GM23338 (cell line): Measurements from ENCODE around the gene TMEM107. TPM values are rescaled to one million over a fixed set of nuclear protein-coding genes. Genes with fewer than 3 reads are reported as not detected.

Experiments
- ATAC-seq: fragments of 200-7000 bp; cut with Tn5 transposase; 3 replicates; pipeline ENCODE4 v1.9.1; 2020
- DNase-seq: peaks from one replicate; pipeline ENCODE4 v3.0.0-alpha.2; 2015; ENCODE audit warnings: low spot score
- H2AFZ ChIP-seq: fragments of 200-600 bp; sonication (generic); 2 replicates; pipeline ENCODE4 v1.8.0; 2016; ENCODE audit warnings: antibody characterized with exemption, mild to moderate bottlenecking, moderate library complexity
- H3F3A ChIP-seq: fragments of 200-600 bp; sonication (generic); replicated peaks from 2 replicates; pipeline ENCODE4 v1.8.0; 2017; ENCODE audit warnings: antibody characterized with exemption, mixed run types, low read depth
- H3K27ac ChIP-seq: fragments of 200-600 bp; sonication (generic); 2 replicates; pipeline ENCODE4 v1.6.1; 2016; ENCODE audit warnings: low read depth
- H3K27me3 ChIP-seq: fragments of 200-600 bp; sonication (generic); 2 replicates; pipeline ENCODE4 v1.8.0; 2016; ENCODE audit warnings: mild to moderate bottlenecking, mixed run types, moderate library complexity; ENCODE audit not compliant: insufficient read depth
- H3K36me3 ChIP-seq: fragments of 200-600 bp; sonication (generic); 2 replicates; pipeline ENCODE4 v1.8.0; 2016; ENCODE audit warnings: mild to moderate bottlenecking; ENCODE audit not compliant: insufficient read depth
- H3K4me1 ChIP-seq: fragments of 200-600 bp; sonication (generic); 2 replicates; pipeline ENCODE4 v1.8.0; 2016; ENCODE audit warnings: mild to moderate bottlenecking, moderate library complexity; ENCODE audit not compliant: insufficient read depth
- H3K4me2 ChIP-seq: fragments of 200-600 bp; sonication (generic); 2 replicates; pipeline ENCODE4 v1.7.1; 2017; ENCODE audit warnings: mixed run types
- H3K4me3 ChIP-seq: fragments of 200-600 bp; sonication (generic); 2 replicates; pipeline ENCODE4 v1.6.1; 2016; ENCODE audit warnings: mixed run types
- H3K79me2 ChIP-seq: fragments of 200-600 bp; sonication (generic); replicated peaks from 2 replicates; pipeline ENCODE4 v1.8.0; 2017; ENCODE audit warnings: mild to moderate bottlenecking; ENCODE audit not compliant: insufficient read depth
- H3K9me2 ChIP-seq: fragments of 200-600 bp; sonication (generic); 2 replicates; pipeline ENCODE4 v1.8.0; 2017; ENCODE audit not compliant: insufficient read depth
- H4K20me1 ChIP-seq: fragments of 200-600 bp; sonication (generic); replicated peaks from 2 replicates; pipeline ENCODE4 v1.8.0; 2017; ENCODE audit warnings: mild to moderate bottlenecking; ENCODE audit not compliant: insufficient read depth
- H3K27ac Mint-ChIP-seq: 2 replicates; pipeline ENCODE4 v1.8.0; 2020; ENCODE audit warnings: inconsistent platforms, mild to moderate bottlenecking, moderate library complexity, mixed read lengths
- H3K27me3 Mint-ChIP-seq: 3 replicates; pipeline ENCODE4 v1.8.0; 2022; ENCODE audit warnings: low read depth, mild to moderate bottlenecking, moderate library complexity, mixed read lengths, inconsistent platforms; ENCODE audit not compliant: insufficient read depth, poor library complexity
- H3K36me3 Mint-ChIP-seq: 3 replicates; pipeline ENCODE4 v1.8.0; 2021; ENCODE audit warnings: low read depth, mild to moderate bottlenecking, inconsistent platforms, moderate library complexity, mixed read lengths
- H3K4me1 Mint-ChIP-seq: 3 replicates; pipeline ENCODE4 v1.8.0; 2020; ENCODE audit warnings: mild to moderate bottlenecking, inconsistent platforms, mixed read lengths
- H3K4me3 Mint-ChIP-seq: 3 replicates; pipeline ENCODE4 v1.8.0; 2021; ENCODE audit warnings: moderate library complexity, mild to moderate bottlenecking, inconsistent platforms, mixed read lengths
- H3K9me3 Mint-ChIP-seq: 3 replicates; pipeline ENCODE4 v1.8.0; 2020; ENCODE audit warnings: moderate library complexity, mild to moderate bottlenecking, inconsistent platforms, mixed read lengths
- CREB1 ChIP-seq: fragments of 250-450 bp; sonication (Bioruptor Pico); IDR thresholded peaks from 2 replicates; pipeline ENCODE4 v1.5.0; 2020; ENCODE audit warnings: low read depth, mild to moderate bottlenecking, moderate library complexity
- EZH2 ChIP-seq: fragments of 200-600 bp; sonication (generic); IDR thresholded peaks from one replicate; pipeline ENCODE4 v1.8.0; 2017; ENCODE audit warnings: antibody characterized with exemption, mild to moderate bottlenecking, low read depth; ENCODE audit not compliant: unreplicated experiment
- EZH2phosphoT487 ChIP-seq: fragments of 200-600 bp; sonication (generic); IDR thresholded peaks from one replicate; pipeline ENCODE4 v1.8.1; 2018; ENCODE audit warnings: antibody characterized with exemption; ENCODE audit not compliant: unreplicated experiment
- JUNB ChIP-seq: IDR thresholded peaks from one replicate; pipeline ENCODE4 v1.6.1; 2016; ENCODE audit warnings: antibody characterized with exemption; ENCODE audit not compliant: unreplicated experiment
- NANOG ChIP-seq: IDR thresholded peaks from 2 replicates; pipeline ENCODE4 v1.6.1; 2016; ENCODE audit warnings: antibody characterized with exemption, borderline replicate concordance
- POLR2AphosphoS5 ChIP-seq: IDR thresholded peaks from 2 replicates; pipeline ENCODE4 v1.6.1; 2016; ENCODE audit warnings: antibody characterized with exemption, low read depth
- STAT1 ChIP-seq: IDR thresholded peaks from one replicate; pipeline ENCODE4 v1.6.1; 2016; ENCODE audit warnings: antibody characterized with exemption; ENCODE audit not compliant: unreplicated experiment
- ZNF114 ChIP-seq: fragments of 250-450 bp; sonication (Bioruptor Pico); IDR thresholded peaks from 2 replicates; pipeline ENCODE4 v1.5.0; 2020; ENCODE audit warnings: mild to moderate bottlenecking, moderate library complexity
- ZNF331 ChIP-seq: fragments of 250-450 bp; sonication (Bioruptor Pico); IDR thresholded peaks from 2 replicates; pipeline ENCODE4 v1.5.0; 2020; ENCODE audit warnings: low read depth, mild to moderate bottlenecking, moderate library complexity
- polyA plus RNA-seq: library from polyadenylated mRNA; unstranded; fragments of >200 nt; fragmentation: Nextera tagmentation; extraction: Ambion mirVana; gene quantifications from 2 replicates; pipeline ENCODE4 v1.2.1, GENCODE V29; 2016
- total RNA-seq: library from RNA; depleted of rRNA; stranded (reverse); fragments of >200 nt; shearing (Covaris generic); gene quantifications from 2 replicates; pipeline ENCODE4 v1.2.3, GENCODE V29; 2014
- TF ChIP-seq, protein P1 (sequence below): IDR thresholded peaks from one replicate; pipeline ENCODE4 v1.6.1; 2018; ENCODE audit warnings: antibody characterized with exemption; ENCODE audit not compliant: unreplicated experiment
- TF ChIP-seq, protein P2 (sequence below): fragments of 250-450 bp; sonication (Bioruptor Pico); IDR thresholded peaks from 2 replicates; pipeline ENCODE4 v1.5.0; 2020; ENCODE audit warnings: mild to moderate bottlenecking, moderate library complexity
- TF ChIP-seq, protein P3 (sequence below), 2 experiments: fragments of 200-600 bp in 1 of 2; sonication (generic) in 1 of 2; conservative IDR thresholded peaks; 2 replicates each; pipeline versions ENCODE4 v1.5.1 to v1.6.1; 2016 to 2017; ENCODE audit warnings: antibody characterized with exemption in 2 of 2, low read depth in 2 of 2, mild to moderate bottlenecking in 2 of 2, moderate library complexity in 1 of 2
- TF ChIP-seq, protein P4 (sequence below): IDR thresholded peaks from 2 replicates; pipeline ENCODE4 v1.6.1; 2016; ENCODE audit warnings: antibody characterized with exemption

The TMEM107 gene
- total and polyA plus RNA-seq, 2 experiments from 2014 or later: 10.8 to 20.4 TPM

DNA sequence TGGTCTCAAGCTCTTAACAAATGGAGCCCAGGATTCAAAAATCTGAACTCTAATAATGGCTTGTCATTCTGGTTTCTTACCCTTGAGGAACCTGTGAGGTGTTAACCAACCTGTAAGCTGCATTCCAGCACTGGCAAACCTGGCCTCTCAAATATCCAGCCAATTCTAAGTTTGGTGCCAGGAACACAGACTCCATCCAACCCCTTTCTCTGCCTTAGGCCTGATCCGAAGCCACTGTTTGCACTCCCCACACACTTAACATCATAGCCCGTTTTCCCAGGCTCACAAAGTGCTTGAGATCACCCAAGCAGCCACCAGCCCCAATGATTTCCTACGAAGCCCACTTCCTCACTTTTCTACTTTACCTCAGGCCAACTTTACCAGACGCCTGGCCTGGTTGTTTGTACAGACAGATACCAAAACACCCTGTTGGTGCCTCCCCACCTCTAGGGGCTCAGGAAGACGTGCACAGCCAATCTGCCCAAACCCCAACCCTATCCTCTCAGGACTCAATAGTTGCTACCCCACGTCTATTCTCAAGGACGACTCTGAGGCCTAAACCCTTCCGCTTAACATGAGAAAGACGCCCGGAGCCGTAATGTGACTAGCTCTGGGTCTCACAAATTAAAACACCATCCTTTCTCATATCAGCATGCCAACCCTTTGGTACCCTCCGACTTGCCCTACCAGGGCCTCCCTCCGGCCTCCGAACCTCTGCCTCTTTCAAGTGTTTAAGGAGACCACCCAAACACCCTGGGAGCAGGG, 20.8 kb downstream of the TMEM107 start:
- Histone ChIP-seq H3F3A (peaks cover 39% of the 10 kb centered on the region; the same call in 1 of the 2 replicates), H2AFZ (no peak overlapping the region), H3K36me3 (no peaks in the 10 kb centered on the region), H3K79me2 (peaks cover 6% of the 10 kb centered on the region; the same call in 1 of the 2 replicates), H3K9me2 (no peaks in the 10 kb centered on the region), H3K27me3 (no peaks in the 10 kb centered on the region), H3K4me3 (peak overlapping the region; percentile 67), H3K4me1 (peaks cover 30% of the 10 kb centered on the region), H4K20me1 (no peaks in the 10 kb centered on the region; the same call in 1 of the 2 replicates), H3K4me2 (peak overlapping the region; percentile 100), H3K27ac (peak overlapping the region; percentile 83)
- H3K27ac Mint-ChIP-seq: no peak overlapping the region; the same call in 1 of the 2 replicates
- H3K27me3 Mint-ChIP-seq: peaks cover 34% of the 10 kb centered on the region
- TF ChIP-seq, protein P1, sequence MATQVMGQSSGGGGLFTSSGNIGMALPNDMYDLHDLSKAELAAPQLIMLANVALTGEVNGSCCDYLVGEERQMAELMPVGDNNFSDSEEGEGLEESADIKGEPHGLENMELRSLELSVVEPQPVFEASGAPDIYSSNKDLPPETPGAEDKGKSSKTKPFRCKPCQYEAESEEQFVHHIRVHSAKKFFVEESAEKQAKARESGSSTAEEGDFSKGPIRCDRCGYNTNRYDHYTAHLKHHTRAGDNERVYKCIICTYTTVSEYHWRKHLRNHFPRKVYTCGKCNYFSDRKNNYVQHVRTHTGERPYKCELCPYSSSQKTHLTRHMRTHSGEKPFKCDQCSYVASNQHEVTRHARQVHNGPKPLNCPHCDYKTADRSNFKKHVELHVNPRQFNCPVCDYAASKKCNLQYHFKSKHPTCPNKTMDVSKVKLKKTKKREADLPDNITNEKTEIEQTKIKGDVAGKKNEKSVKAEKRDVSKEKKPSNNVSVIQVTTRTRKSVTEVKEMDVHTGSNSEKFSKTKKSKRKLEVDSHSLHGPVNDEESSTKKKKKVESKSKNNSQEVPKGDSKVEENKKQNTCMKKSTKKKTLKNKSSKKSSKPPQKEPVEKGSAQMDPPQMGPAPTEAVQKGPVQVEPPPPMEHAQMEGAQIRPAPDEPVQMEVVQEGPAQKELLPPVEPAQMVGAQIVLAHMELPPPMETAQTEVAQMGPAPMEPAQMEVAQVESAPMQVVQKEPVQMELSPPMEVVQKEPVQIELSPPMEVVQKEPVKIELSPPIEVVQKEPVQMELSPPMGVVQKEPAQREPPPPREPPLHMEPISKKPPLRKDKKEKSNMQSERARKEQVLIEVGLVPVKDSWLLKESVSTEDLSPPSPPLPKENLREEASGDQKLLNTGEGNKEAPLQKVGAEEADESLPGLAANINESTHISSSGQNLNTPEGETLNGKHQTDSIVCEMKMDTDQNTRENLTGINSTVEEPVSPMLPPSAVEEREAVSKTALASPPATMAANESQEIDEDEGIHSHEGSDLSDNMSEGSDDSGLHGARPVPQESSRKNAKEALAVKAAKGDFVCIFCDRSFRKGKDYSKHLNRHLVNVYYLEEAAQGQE: no peak
- TF ChIP-seq POLR2AphosphoS5: no peak
- TF ChIP-seq, protein P2, sequence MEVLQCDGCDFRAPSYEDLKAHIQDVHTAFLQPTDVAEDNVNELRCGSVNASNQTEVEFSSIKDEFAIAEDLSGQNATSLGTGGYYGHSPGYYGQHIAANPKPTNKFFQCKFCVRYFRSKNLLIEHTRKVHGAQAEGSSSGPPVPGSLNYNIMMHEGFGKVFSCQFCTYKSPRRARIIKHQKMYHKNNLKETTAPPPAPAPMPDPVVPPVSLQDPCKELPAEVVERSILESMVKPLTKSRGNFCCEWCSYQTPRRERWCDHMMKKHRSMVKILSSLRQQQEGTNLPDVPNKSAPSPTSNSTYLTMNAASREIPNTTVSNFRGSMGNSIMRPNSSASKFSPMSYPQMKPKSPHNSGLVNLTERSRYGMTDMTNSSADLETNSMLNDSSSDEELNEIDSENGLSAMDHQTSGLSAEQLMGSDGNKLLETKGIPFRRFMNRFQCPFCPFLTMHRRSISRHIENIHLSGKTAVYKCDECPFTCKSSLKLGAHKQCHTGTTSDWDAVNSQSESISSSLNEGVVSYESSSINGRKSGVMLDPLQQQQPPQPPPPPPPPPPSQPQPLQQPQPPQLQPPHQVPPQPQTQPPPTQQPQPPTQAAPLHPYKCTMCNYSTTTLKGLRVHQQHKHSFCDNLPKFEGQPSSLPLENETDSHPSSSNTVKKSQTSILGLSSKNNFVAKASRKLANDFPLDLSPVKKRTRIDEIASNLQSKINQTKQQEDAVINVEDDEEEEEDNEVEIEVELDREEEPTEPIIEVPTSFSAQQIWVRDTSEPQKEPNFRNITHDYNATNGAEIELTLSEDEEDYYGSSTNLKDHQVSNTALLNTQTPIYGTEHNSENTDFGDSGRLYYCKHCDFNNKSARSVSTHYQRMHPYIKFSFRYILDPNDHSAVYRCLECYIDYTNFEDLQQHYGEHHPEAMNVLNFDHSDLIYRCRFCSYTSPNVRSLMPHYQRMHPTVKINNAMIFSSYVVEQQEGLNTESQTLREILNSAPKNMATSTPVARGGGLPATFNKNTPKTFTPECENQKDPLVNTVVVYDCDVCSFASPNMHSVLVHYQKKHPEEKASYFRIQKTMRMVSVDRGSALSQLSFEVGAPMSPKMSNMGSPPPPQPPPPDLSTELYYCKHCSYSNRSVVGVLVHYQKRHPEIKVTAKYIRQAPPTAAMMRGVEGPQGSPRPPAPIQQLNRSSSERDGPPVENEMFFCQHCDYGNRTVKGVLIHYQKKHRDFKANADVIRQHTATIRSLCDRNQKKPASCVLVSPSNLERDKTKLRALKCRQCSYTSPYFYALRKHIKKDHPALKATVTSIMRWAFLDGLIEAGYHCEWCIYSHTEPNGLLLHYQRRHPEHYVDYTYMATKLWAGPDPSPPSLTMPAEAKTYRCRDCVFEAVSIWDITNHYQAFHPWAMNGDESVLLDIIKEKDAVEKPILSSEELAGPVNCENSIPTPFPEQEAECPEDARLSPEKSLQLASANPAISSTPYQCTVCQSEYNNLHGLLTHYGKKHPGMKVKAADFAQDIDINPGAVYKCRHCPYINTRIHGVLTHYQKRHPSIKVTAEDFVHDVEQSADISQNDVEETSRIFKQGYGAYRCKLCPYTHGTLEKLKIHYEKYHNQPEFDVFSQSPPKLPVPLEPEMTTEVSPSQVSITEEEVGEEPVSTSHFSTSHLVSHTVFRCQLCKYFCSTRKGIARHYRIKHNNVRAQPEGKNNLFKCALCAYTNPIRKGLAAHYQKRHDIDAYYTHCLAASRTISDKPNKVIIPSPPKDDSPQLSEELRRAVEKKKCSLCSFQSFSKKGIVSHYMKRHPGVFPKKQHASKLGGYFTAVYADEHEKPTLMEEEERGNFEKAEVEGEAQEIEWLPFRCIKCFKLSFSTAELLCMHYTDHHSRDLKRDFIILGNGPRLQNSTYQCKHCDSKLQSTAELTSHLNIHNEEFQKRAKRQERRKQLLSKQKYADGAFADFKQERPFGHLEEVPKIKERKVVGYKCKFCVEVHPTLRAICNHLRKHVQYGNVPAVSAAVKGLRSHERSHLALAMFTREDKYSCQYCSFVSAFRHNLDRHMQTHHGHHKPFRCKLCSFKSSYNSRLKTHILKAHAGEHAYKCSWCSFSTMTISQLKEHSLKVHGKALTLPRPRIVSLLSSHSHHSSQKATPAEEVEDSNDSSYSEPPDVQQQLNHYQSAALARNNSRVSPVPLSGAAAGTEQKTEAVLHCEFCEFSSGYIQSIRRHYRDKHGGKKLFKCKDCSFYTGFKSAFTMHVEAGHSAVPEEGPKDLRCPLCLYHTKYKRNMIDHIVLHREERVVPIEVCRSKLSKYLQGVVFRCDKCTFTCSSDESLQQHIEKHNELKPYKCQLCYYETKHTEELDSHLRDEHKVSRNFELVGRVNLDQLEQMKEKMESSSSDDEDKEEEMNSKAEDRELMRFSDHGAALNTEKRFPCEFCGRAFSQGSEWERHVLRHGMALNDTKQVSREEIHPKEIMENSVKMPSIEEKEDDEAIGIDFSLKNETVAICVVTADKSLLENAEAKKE: no peak
- TF ChIP-seq JUNB: no peak
- no peak for TF ChIP-seq CREB1 (CRISPR knock-in tag)
- TF ChIP-seq STAT1: no peak
- TF ChIP-seq, protein P3, sequence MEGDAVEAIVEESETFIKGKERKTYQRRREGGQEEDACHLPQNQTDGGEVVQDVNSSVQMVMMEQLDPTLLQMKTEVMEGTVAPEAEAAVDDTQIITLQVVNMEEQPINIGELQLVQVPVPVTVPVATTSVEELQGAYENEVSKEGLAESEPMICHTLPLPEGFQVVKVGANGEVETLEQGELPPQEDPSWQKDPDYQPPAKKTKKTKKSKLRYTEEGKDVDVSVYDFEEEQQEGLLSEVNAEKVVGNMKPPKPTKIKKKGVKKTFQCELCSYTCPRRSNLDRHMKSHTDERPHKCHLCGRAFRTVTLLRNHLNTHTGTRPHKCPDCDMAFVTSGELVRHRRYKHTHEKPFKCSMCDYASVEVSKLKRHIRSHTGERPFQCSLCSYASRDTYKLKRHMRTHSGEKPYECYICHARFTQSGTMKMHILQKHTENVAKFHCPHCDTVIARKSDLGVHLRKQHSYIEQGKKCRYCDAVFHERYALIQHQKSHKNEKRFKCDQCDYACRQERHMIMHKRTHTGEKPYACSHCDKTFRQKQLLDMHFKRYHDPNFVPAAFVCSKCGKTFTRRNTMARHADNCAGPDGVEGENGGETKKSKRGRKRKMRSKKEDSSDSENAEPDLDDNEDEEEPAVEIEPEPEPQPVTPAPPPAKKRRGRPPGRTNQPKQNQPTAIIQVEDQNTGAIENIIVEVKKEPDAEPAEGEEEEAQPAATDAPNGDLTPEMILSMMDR (conservative IDR thresholded peaks at IDR 0.05; ENCODE audit: low read depth in 2 of 2): no peak
- no peak for TF ChIP-seq NANOG
- TF ChIP-seq ZNF114 (CRISPR knock-in tag): no peak
- no peak for TF ChIP-seq EZH2phosphoT487
- no peak for TF ChIP-seq ZNF331 (CRISPR knock-in tag)
- no peak for TF ChIP-seq EZH2
- TF ChIP-seq, protein P4, sequence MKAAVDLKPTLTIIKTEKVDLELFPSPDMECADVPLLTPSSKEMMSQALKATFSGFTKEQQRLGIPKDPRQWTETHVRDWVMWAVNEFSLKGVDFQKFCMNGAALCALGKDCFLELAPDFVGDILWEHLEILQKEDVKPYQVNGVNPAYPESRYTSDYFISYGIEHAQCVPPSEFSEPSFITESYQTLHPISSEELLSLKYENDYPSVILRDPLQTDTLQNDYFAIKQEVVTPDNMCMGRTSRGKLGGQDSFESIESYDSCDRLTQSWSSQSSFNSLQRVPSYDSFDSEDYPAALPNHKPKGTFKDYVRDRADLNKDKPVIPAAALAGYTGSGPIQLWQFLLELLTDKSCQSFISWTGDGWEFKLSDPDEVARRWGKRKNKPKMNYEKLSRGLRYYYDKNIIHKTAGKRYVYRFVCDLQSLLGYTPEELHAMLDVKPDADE: no peak
- H3K36me3 Mint-ChIP-seq: peaks cover 16% of the 10 kb centered on the region
- H3K4me3 Mint-ChIP-seq: no peak overlapping the region
- peak; percentile 49 for DNase-seq
- H3K9me3 Mint-ChIP-seq: no peaks in the 10 kb centered on the region; the same call in 2 of the 3 replicates
- ATAC-seq: no peak
- H3K4me1 Mint-ChIP-seq: peaks cover 23% of the 10 kb centered on the region
